Left ventricle myocardium inferior (tissue), 1 donor: ENCODE results near the gene SLC6A17. TPM values are rescaled to one million over a fixed set of nuclear protein-coding genes. Genes with fewer than 3 reads are reported as not detected.

Experiments
- DNase-seq: peaks from one replicate; pipeline ENCODE4 v3.0.0-alpha.2; 2020
- H3K27ac ChIP-seq: fragments of 200-600 bp; replicated peaks from 2 replicates; pipeline ENCODE4 v1.8.0; 2021
- H3K27me3 ChIP-seq: fragments of 200-600 bp; 2 replicates; pipeline ENCODE4 v1.8.0; 2021; ENCODE audit warnings: low read depth
- H3K36me3 ChIP-seq: fragments of 200-600 bp; 2 replicates; pipeline ENCODE4 v1.8.0; 2021
- H3K4me1 ChIP-seq: fragments of 200-600 bp; 2 replicates; pipeline ENCODE4 v1.8.0; 2021
- H3K4me3 ChIP-seq: fragments of 200-600 bp; 2 replicates; pipeline ENCODE4 v1.8.0; 2021; ENCODE audit warnings: mild to moderate bottlenecking, moderate library complexity
- H3K9me3 ChIP-seq: fragments of 200-600 bp; replicated peaks from 2 replicates; pipeline ENCODE4 v1.8.0; 2021
- CTCF ChIP-seq: fragments of 200-600 bp; IDR thresholded peaks from 2 replicates; pipeline ENCODE4 v1.8.0; 2021; ENCODE audit warnings: antibody characterized with exemption, mild to moderate bottlenecking, borderline replicate concordance
- intact Hi-C: fragments of 100-400 bp; cut with micrococcal nuclease; formaldehyde crosslinking; loops from one replicate; pipeline ENCODE4 v1.11.0; 2022
- total RNA-seq: library from RNA; stranded (reverse); fragmentation: NEBNext Ultra II Directional; extraction: Animal tissue kit (Norgen Biotek cat#: 25700); gene quantifications from one replicate; pipeline ENCODE4 v1.2.1, GENCODE V29; 2021
- donor health status: DM: no; HTN: yes; CAD: no; lungs with severe emphysema.

SLC6A17 gene
- total RNA-seq, 1 donor from 2014 or later, result not detected

- H3K36me3 ChIP-seq, result no peaks in the 10 kb centered on the region
- intact Hi-C loops, result no loop called here
- no peaks in the 10 kb centered on the region for H3K9me3 ChIP-seq
- no peak for DNase-seq
- H3K4me1 ChIP-seq, result no peaks in the 10 kb centered on the region
- no peak overlapping the region for H3K4me3 ChIP-seq
- TF ChIP-seq CTCF, result no peak
- no peak overlapping the region for H3K27ac ChIP-seq
- peaks cover 70% of the 10 kb centered on the region for H3K27me3 ChIP-seq
These were observed 8.9 kb downstream of the SLC6A17 start for GRCh38 chr1:110159168-110159567.

GRCh38 chr1:110160538-110161100 lies 10.3 kb downstream of the SLC6A17 start:
- Histone ChIP-seq H3K27me3 (peaks cover 56% of the 10 kb centered on the region), H3K36me3 (no peaks in the 10 kb centered on the region), H3K4me1 (no peaks in the 10 kb centered on the region), H3K9me3 (no peaks in the 10 kb centered on the region), H3K27ac (no peak overlapping the region), H3K4me3 (no peak overlapping the region)
- intact Hi-C loops, result no loop called here
- no peak for TF ChIP-seq CTCF
- no peak for DNase-seq

- Histone ChIP-seq H3K27ac (no peak overlapping the region), H3K4me3 (no peak overlapping the region), H3K36me3 (no peaks in the 10 kb centered on the region), H3K4me1 (no peaks in the 10 kb centered on the region), H3K27me3 (peaks cover 50% of the 10 kb centered on the region), H3K9me3 (no peaks in the 10 kb centered on the region)
- DNase-seq, result no peak
- no peak for TF ChIP-seq CTCF
- intact Hi-C loops, result no loop called here
These were observed 10.9 kb downstream of the SLC6A17 start for GRCh38 chr1:110161165-110161564.

- no peak overlapping the region for H3K27ac ChIP-seq
- TF ChIP-seq CTCF, result no peak
- no peaks in the 10 kb centered on the region for H3K9me3 ChIP-seq
- H3K4me3 ChIP-seq, result no peak overlapping the region
- intact Hi-C loops, result no loop called here
- no peaks in the 10 kb centered on the region for H3K36me3 ChIP-seq
- DNase-seq, result no peak
- H3K4me1 ChIP-seq, result no peaks in the 10 kb centered on the region
- H3K27me3 ChIP-seq, result peaks cover 43% of the 10 kb centered on the region
These were observed 11.6 kb downstream of the SLC6A17 start for GRCh38 chr1:110161849-110162248.

GRCh38 chr1:110163591-110163990 lies 13.3 kb downstream of the SLC6A17 start:
- TF ChIP-seq CTCF, result no peak
- no peak overlapping the region for H3K27ac ChIP-seq

More at GRCh38 chr1:110163591-110163990, 13.3 kb downstream of the SLC6A17 start:
- no peak for DNase-seq
- H3K4me1 ChIP-seq, result no peaks in the 10 kb centered on the region
- H3K27me3 ChIP-seq, result peaks cover 26% of the 10 kb centered on the region
- no peak overlapping the region for H3K4me3 ChIP-seq
- intact Hi-C loops, result no loop called here
- H3K9me3 ChIP-seq, result no peaks in the 10 kb centered on the region
- H3K36me3 ChIP-seq, result no peaks in the 10 kb centered on the region
